Activated CD4-positive, alpha-beta T cell treated with anti-CD3 and anti-CD28 coated beads for 48 hours (primary cell): Measurements from ENCODE around the gene LMNB1.

Experiments
- DNase-seq: peaks from one replicate; pipeline ENCODE4 v3.0.0-alpha.2; 2020

The LMNB1 gene

DNA sequence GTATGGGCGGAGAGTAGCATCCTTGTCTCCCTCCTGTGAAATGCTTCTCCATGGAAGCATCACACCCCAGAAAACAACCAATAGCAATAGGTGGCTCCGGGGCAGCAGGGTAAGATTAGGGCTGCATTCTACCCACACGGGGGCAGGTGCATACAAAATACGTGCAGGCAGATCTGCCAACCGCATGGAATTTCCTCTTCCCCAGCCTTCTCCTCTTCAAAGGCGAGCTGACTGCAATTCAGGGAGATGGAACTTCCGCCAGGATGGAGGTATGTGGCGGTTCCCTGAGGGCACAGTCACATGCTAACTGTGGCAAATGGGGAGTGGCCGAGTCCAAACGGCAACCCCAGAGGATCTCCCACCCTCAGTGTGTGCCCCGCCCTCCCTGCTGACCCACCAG lies 81.5 kb downstream of the LMNB1 start:
- no peak for DNase-seq

DNA sequence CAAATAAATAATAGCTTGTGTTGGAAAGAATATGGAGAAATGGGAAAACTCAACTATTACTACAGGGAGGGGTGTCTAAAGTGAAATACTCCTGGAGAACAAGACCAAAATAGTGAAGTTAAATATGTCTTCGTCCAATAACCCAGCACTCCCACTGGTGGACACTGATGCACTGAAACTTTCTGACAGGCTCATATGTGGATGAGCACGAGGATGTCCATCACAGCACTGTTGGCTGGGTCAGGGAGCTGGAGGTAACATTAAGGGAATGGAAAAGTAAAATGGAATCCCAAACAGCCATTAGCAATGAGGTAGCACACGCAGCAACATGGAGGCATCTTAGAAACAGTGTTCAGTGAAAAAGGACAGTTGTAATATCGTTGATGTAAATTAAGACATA lies 86.5 kb downstream of the LMNB1 start:
- no peak for DNase-seq

DNA sequence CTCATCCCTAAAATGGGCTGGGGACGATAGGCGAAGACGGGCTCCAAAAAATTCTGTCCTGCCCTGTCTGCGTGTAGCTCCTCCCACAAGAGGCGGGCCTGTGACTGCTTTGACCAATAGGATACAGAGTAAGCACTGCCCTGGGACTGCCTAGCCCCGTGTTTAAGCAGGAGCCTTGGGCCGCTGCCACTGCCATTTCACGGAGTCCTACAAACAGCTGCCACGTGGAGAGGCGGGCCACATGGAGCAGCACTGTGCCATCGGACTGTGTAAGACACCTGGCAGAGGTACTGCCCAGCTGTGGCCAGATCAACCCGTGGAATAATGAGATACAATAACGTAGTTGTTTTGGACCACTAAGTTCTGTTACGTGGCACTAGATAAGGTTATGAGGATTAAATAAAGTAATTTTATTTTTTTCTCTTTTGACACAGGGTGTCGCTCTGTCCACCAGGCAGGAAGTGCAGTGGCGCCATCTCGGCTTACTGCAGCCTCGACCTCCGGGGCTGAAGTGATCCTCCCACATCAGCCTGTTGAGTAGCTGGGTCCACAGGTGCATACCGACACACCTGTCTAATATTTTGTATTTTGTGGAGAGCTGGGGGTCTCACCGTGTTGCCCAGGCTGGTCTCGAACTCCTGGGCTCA lies 87.2 kb downstream of the LMNB1 start:
- peak; percentile 17 for DNase-seq

DNA sequence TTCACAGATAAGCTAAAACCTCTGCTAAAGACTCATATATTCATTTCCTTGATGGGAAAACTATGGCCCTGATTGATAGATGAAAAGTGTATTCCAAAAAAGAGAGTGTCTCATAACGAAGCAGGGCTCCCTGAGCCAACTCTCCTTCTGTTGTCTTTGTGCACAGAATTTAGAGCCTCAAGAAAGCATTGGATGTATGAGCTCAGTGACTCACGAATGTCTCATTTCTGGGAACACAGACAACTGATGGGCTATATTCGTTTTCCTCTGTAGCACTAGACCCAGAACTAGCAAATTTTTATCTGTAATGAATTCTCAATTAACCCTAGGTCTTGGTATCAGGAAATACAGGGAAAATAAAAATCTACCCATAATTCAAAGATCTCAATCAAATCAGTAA lies 88.4 kb downstream of the LMNB1 start:
- no peak for DNase-seq

DNA sequence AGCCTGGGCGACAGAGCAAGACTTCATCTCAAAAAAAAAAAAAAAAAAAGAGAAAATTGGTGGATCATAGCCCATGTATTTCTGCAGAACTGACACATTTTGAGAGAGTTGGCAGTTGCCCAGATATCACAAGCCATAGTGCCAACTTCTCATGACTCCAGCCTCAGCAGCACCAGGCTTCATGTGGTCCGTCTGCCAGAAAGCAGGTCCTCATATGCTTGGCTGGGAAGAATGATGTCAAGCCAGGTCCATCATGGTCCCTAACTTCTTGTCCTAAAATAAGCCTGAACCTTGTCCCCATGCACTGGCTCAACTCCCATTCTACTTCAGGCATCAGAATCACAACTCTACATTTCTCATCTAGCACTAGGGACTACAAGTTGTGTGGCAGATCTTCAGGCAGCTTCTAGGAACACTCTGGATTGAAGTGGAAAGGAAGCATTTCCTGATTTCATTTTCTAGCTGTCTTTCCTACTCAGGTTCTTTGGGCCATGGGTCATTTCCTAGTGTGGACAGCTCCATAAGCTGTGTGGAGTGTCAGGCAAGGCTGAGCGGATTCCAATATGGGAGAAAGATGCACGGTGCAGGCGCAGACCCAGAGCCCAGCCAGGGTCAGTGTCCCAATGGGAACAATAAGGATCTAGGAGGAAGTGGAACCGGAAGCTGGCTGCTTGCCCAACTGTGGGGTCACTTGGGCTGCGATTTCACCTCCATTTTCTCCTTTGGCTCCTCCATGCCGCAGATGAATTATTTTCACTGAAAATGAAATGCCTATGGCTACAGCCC lies 90.1 kb downstream of the LMNB1 start:
- DNase-seq, result no peak

DNA sequence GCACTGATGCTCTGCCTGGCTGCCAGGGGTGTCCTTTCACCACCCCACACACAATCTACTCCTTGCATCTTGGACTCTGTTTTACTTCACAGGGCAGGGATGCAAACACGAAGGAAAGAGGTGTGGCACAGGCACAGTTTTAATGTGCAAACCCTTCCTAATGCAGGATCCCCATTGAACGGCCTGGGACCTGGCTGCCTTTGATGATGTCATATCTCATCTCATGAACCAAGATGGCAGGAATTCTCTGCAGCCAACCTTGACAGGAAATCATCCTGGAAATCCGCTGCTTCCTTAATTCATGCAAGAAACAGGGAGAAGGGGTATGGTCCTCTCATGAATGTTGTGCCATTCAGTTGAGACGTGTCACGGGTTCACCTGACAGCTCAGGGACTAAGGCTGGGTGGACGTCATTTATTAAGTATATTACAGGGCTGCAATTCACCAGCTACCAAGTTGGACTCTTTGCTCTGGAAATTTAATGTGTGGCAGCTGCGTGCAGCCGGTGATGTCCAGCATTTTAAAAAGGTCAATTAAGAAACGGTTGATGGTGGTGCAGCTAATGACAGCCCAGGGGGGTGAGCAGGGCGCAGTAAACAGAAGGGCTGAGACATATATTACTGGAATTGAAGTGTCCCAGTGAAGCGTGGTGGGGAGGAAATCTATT lies 91.5 kb downstream of the LMNB1 start:
- no peak for DNase-seq

DNA sequence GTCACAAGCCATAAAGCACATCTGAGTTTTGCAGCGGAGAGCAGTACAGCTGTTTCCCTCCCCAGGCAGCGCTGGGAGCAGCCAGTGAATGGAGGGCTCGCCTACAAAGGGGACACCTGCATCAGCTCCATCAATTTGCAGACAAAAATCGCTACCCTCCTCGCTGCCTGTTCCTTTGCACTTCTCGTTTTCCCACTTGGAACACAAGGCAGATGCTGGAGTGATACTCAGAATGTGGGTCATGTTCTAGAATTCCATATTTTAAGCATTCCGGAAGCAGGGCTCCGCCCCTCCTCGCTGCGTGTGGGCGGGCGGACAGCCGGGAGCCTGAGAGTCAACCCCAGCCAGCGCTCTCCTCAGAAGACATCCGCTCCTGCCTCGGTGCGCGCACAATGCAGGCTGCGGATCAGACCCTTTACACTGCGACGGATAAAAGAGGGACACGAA lies 92.1 kb downstream of the LMNB1 start:
- DNase-seq, result peak; percentile 42

DNA sequence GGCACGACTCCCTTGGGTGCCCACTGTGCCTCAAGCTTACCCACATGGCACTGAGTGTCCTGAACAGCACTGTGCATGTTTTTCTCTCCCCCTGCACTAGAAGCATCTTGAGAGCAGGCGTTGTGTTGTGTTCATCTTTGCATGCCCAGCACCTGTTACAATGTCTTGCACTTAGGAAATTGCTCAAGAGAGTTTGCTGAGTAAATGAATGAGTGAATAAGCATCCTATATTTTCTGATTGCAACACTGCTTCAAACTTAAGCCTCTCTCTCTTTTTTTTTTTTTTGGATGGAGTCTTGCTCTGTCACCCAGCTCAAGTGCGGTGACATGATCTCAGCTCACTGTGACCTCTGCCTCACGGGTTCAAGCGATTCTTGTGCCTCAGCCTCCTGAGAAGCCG lies 94.5 kb downstream of the LMNB1 start:
- no peak for DNase-seq

DNA sequence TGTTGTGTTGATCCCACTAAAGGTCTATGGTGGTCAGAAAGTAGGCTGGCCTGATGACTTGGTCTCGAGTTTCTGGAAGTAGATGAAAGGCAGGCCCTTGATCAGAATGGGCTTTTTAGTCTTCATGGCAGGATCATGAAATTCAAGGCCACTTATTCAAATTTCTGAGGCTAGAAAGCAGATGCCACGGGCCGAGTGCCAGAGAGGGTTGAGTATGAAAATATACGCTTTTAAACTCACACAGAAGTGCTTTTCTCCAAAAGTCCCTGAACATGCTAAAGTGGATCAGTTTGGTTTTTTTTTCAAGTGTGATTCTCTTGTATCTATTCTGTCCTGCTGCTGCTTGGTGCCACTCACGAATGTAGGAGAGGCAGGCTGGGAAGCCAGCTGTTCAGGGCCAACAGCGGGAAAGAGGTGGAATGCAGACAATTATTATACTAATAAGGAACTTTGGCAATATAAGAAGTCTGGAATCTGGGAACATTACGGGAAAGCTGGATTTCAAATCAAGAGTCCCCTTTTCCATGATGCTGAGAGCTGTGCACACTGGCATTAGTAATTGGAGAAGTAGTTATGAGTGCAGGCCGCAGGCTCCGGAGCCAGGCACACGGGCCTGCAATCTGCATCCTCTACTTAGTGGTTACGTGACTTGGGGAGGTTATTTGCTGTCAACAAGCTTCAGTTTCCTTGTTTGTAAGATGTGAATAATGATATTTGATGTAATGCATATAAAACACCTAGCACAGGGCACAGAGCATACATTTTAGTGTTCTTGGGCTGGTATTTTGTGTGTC lies 95.8 kb downstream of the LMNB1 start:
- no peak for DNase-seq

DNA sequence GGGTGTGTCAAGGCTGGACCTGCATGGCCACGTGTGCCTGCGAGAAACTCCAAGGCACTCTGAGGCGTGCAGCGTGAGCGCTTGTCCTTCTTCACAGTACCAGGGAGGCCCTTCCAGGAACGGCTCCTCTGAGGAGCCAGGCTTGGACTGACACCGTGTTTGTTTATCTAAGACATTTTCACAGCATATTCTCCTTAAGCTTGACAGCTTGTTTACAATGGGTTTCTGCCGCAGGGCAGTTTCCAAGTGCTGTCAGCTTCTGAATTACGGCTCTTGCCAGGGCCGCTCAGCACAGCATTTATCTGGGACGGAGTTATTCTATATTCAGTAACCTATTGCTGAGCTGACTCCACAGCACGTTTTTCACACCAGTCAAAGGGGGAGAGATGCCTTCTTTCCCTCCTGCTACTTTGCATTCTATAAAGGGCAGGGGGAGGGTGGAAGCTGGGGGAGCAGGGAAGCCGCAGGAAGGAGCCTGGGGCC lies 98.4 kb downstream of the LMNB1 start:
- DNase-seq, result no peak

DNA sequence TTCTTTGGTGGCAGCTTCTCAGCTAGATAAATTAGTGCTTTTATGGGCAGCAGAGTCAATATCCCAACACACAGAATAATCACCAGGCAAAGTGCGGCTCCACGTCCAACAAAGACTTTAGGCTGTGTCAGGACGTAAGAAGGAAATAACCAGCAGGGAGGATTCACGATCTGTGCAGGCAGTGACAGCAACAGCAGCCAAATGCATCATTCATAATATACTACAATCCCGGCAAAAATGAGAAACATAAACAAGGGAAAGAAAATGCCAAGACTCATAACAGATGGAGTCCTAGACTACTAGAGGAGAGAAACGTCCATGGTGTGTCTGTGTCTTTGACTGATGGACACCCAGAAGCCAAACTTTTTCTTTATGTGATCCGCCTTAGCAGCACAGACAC lies 100.7 kb downstream of the LMNB1 start:
- no peak for DNase-seq

DNA sequence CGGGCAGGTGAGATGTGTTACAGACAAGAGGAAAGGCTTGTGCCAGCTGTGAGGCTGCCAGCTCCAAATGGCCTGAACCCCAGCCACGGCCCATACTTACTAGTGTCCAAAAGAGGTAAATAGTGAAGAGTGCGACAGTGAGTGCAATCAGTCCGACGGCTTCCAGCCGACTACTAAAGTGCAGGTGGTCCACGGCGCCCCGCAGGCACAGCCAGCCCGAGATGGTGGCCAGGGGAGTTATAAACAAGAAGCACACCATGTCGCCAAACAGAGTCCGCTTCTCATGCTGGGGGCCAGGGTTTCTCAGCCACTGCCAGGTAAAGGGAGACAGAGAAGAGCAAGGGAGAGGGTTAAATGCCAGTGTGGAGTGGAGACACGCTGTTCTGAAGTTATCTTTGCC lies 101.1 kb downstream of the LMNB1 start:
- DNase-seq, result no peak

DNA sequence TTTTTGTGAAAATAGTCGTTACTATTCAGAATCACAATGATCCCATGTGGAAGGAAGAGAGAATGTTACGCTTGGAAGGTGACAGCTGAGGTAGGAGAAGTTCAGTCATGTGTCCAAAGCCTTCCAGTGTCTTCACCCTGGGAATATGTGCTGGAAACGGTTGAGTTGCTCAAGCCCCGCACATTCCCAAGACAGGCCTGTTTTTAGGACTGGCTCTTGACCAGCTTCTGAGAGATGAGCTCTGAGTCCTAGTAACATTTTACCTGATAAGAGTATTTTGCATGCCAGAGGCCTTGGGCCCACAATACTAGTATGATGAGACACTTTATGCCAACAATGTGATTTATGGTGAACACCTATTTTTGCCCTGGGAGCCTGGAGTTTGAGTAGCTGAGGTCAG lies 101.7 kb downstream of the LMNB1 start:
- DNase-seq, result no peak

DNA sequence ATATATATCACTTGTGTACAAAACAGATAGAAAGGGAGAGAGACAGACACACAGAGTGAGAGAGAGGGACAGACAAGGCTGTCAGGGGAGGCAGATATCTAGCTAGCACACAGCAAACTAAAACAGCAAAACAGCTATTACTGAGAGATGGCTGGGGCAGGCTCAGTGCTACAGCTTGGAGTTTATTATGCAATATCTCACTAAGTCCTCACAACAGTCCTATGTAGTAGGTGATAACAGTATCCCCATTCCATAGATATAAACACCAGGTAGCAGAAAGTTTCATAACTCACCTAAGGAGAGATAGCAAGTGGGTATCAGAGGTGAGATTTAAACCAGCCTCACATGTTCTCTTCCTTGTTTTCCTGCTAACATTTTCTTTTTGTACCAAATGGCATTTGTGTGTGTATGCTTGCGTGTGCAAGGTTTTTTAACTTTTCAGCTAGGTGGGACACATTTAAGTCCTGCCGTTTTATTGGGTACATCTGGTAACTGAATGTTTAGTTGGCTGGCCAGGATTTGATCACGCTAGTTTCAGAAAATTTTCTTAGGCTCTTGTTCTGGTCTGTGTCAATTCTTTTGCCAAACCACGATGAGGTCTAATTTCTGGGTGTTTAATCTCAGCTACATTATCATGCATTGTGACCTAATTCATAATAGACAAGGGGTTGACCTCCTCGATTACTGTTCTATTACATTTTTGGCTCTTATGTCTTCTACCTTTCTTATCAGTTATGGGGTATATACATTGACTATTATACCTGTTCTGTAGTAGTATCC lies 105.1 kb downstream of the LMNB1 start:
- DNase-seq, result no peak

DNA sequence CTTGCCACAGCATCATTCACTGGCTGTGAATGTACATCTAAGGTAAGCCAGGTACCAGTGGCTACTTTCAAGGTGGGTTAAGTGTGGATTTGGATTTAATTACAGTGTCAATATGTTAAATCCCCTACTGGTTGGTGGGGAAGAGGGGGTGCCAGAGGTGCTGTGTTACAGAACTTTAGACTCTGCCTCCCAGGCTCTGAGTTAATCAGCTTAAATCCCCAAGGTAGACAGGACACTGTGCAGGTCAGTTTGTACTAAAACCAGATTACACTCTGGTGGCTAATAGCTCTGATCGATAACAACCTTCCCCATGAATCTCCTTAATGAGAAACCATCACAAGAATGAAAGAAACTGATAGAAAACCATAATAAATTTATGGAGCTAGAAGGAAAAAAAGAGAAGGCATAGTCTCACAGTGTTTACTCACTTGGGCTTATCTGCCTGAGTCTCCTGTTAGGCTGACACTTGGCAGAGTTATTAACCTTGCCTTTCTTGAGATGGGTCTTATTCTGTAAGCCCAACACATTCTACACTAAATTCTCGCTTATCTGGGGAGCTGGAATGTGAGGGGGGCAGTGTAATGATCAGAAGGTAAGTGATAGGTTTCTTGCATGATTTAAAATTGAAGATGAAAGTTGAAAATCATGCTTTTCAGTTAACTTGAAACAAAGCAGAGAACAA lies 106.8 kb downstream of the LMNB1 start:
- no peak for DNase-seq

DNA sequence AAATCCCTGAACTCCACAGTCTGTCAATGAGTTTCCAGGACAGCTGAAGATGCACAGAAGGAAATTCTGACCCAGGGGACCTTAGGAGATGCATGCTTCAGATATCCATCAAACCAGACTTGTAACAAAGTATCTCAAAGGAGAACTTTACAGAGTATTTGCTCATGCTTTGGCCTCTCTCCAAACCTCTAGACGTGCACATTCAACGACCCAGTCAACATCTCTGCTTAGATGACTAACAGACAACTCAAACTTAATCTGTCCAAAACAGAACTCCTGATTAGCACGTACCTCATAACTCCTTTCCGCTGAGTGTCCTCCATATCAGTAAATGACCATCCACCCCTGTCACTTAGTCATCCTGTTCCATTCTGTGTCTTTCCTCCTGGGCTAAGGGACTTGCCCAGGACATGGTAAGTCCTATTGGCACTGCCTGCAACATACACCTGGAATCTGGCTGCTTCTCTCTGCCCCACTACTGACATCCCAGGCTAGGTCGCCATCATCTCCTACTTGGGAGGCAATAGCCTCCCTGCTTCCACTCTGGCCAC lies 107.4 kb downstream of the LMNB1 start:
- DNase-seq, result no peak
